Dendritic cell treated with granulocyte-macrophage colony-stimulating factor and Interleukin-4, amounts not matched to agents 40 ng/mL and 50 ng/mL, for 4 days (primary cell): Measurements from ENCODE around the gene PDZD2.
A peak's percentile ranks its signal among the peaks of the same experiment; 100 is the strongest.
"Not testable (repeated sequence)": the region's sequence is repeated elsewhere in the genome, so short reads cannot be mapped to it uniquely, and the experiment has no call there.

ENCODE experiments used
- H3K27ac Mint-ChIP-seq: one replicate; pipeline ENCODE4 v1.8.0; 2022; ENCODE audit warnings: mild to moderate bottlenecking, mixed read lengths
- H3K27me3 Mint-ChIP-seq: one replicate; pipeline ENCODE4 v1.8.0; 2022; ENCODE audit warnings: mild to moderate bottlenecking, mixed read lengths
- H3K36me3 Mint-ChIP-seq: one replicate; pipeline ENCODE4 v1.8.0; 2022; ENCODE audit warnings: low read depth, mixed read lengths
- H3K4me1 Mint-ChIP-seq: one replicate; pipeline ENCODE4 v1.8.0; 2022; ENCODE audit warnings: low read depth, mixed read lengths
- H3K4me3 Mint-ChIP-seq: one replicate; pipeline ENCODE4 v1.8.0; 2022; ENCODE audit warnings: mild to moderate bottlenecking, moderate library complexity, mixed read lengths
- H3K9me3 Mint-ChIP-seq: one replicate; pipeline ENCODE4 v1.8.0; 2022; ENCODE audit warnings: mixed read lengths
- intact Hi-C: fragments of 100-400 bp; cut with micrococcal nuclease; formaldehyde crosslinking; loops from one replicate; pipeline ENCODE4 v1.15.0; 2022

Gene PDZD2

GRCh38 chr5:32004404-32004803, 365.5 kb downstream of the PDZD2 start:
- Mint-ChIP-seq H3K9me3 (no peaks in the 10 kb centered on the region), H3K4me3 (no peak overlapping the region), H3K36me3 (no peaks in the 10 kb centered on the region), H3K27me3 (no peaks in the 10 kb centered on the region), H3K4me1 (no peaks in the 10 kb centered on the region), H3K27ac (no peak overlapping the region)
- intact Hi-C loops = no loop called here

- H3K36me3 Mint-ChIP-seq = no peaks in the 10 kb centered on the region
- H3K4me3 Mint-ChIP-seq = no peak overlapping the region
- no peaks in the 10 kb centered on the region for H3K4me1 Mint-ChIP-seq
- no peaks in the 10 kb centered on the region for H3K27me3 Mint-ChIP-seq
- H3K9me3 Mint-ChIP-seq = no peaks in the 10 kb centered on the region
- intact Hi-C loops = no loop called here
- H3K27ac Mint-ChIP-seq = no peak overlapping the region
Observed at GRCh38 chr5:32008746-32009145, 369.8 kb downstream of the PDZD2 start.

GRCh38 chr5:32013658-32014057, 374.7 kb downstream of the PDZD2 start:
- H3K36me3 Mint-ChIP-seq = no peaks in the 10 kb centered on the region
- intact Hi-C loops = no loop called here
- H3K27me3 Mint-ChIP-seq = no peaks in the 10 kb centered on the region
- H3K4me1 Mint-ChIP-seq = peaks cover 11% of the 10 kb centered on the region
- H3K4me3 Mint-ChIP-seq = no peak overlapping the region
- no peaks in the 10 kb centered on the region for H3K9me3 Mint-ChIP-seq
- H3K27ac Mint-ChIP-seq = no peak overlapping the region

GRCh38 chr5:32014096-32014745, 375.3 kb downstream of the PDZD2 start:
- intact Hi-C loops = no loop called here
- no peak overlapping the region for H3K4me3 Mint-ChIP-seq
- peaks cover 11% of the 10 kb centered on the region for H3K4me1 Mint-ChIP-seq
- no peak overlapping the region for H3K27ac Mint-ChIP-seq
- no peaks in the 10 kb centered on the region for H3K36me3 Mint-ChIP-seq
- H3K27me3 Mint-ChIP-seq = no peaks in the 10 kb centered on the region
- no peaks in the 10 kb centered on the region for H3K9me3 Mint-ChIP-seq

GRCh38 chr5:32015262-32015661, 376.3 kb downstream of the PDZD2 start:
- H3K4me1 Mint-ChIP-seq = peaks cover 11% of the 10 kb centered on the region
- H3K9me3 Mint-ChIP-seq, H3K36me3 Mint-ChIP-seq, H3K4me3 Mint-ChIP-seq, H3K27ac Mint-ChIP-seq, intact Hi-C loops, H3K27me3 Mint-ChIP-seq: not testable (repeated sequence)

GRCh38 chr5:32017692-32018367, 378.9 kb downstream of the PDZD2 start:
- Mint-ChIP-seq H3K27ac (no peak overlapping the region), H3K4me3 (no peak overlapping the region), H3K36me3 (no peaks in the 10 kb centered on the region), H3K27me3 (no peaks in the 10 kb centered on the region), H3K4me1 (peaks cover 14% of the 10 kb centered on the region), H3K9me3 (no peaks in the 10 kb centered on the region)
- intact Hi-C loops = no loop called here

- no peaks in the 10 kb centered on the region for H3K9me3 Mint-ChIP-seq
- H3K36me3 Mint-ChIP-seq = no peaks in the 10 kb centered on the region
- H3K27ac Mint-ChIP-seq = no peak overlapping the region
- H3K27me3 Mint-ChIP-seq = no peaks in the 10 kb centered on the region
- intact Hi-C loops = no loop called here
- no peak overlapping the region for H3K4me3 Mint-ChIP-seq
- H3K4me1 Mint-ChIP-seq = peaks cover 20% of the 10 kb centered on the region
Observed at GRCh38 chr5:32018476-32019436, 379.8 kb downstream of the PDZD2 start.

GRCh38 chr5:32020271-32020670, 381.3 kb downstream of the PDZD2 start:
- H3K4me1 Mint-ChIP-seq = peaks cover 14% of the 10 kb centered on the region
- H3K4me3 Mint-ChIP-seq = peak overlapping the region; percentile 56
- no peaks in the 10 kb centered on the region for H3K36me3 Mint-ChIP-seq
- intact Hi-C loops = no loop called here
- no peaks in the 10 kb centered on the region for H3K9me3 Mint-ChIP-seq
- H3K27ac Mint-ChIP-seq = peak overlapping the region; percentile 59
- H3K27me3 Mint-ChIP-seq = no peaks in the 10 kb centered on the region

- Mint-ChIP-seq H3K9me3 (no peaks in the 10 kb centered on the region), H3K27me3 (no peaks in the 10 kb centered on the region), H3K27ac (peak overlapping the region; percentile 59), H3K4me1 (peaks cover 14% of the 10 kb centered on the region), H3K36me3 (no peaks in the 10 kb centered on the region), H3K4me3 (no peak overlapping the region)
- intact Hi-C loops = no loop called here
Observed at GRCh38 chr5:32020946-32021345, 382.0 kb downstream of the PDZD2 start.

- no peaks in the 10 kb centered on the region for H3K27me3 Mint-ChIP-seq
- no peak overlapping the region for H3K27ac Mint-ChIP-seq
- intact Hi-C loops = no loop called here
- no peaks in the 10 kb centered on the region for H3K9me3 Mint-ChIP-seq
- H3K36me3 Mint-ChIP-seq = no peaks in the 10 kb centered on the region
- peaks cover 14% of the 10 kb centered on the region for H3K4me1 Mint-ChIP-seq
- H3K4me3 Mint-ChIP-seq = no peak overlapping the region
Observed at GRCh38 chr5:32021771-32022170, 382.8 kb downstream of the PDZD2 start.

- intact Hi-C loops = no loop called here
- no peak overlapping the region for H3K27ac Mint-ChIP-seq
- no peak overlapping the region for H3K4me3 Mint-ChIP-seq
- no peaks in the 10 kb centered on the region for H3K27me3 Mint-ChIP-seq
- no peaks in the 10 kb centered on the region for H3K36me3 Mint-ChIP-seq
- H3K9me3 Mint-ChIP-seq = no peaks in the 10 kb centered on the region
- peaks cover 22% of the 10 kb centered on the region for H3K4me1 Mint-ChIP-seq
Observed at GRCh38 chr5:32022638-32023037, 383.7 kb downstream of the PDZD2 start.

GRCh38 chr5:32023816-32024215, 384.9 kb downstream of the PDZD2 start:
- H3K27ac Mint-ChIP-seq = no peak overlapping the region
- H3K36me3 Mint-ChIP-seq = no peaks in the 10 kb centered on the region
- no peaks in the 10 kb centered on the region for H3K27me3 Mint-ChIP-seq
- intact Hi-C loops = no loop called here
- peaks cover 22% of the 10 kb centered on the region for H3K4me1 Mint-ChIP-seq
- H3K9me3 Mint-ChIP-seq = no peaks in the 10 kb centered on the region
- no peak overlapping the region for H3K4me3 Mint-ChIP-seq

GRCh38 chr5:32024751-32025150, 385.8 kb downstream of the PDZD2 start:
- Mint-ChIP-seq H3K27me3 (no peaks in the 10 kb centered on the region), H3K36me3 (no peaks in the 10 kb centered on the region), H3K4me3 (no peak overlapping the region), H3K9me3 (no peaks in the 10 kb centered on the region), H3K27ac (no peak overlapping the region), H3K4me1 (peaks cover 27% of the 10 kb centered on the region)
- intact Hi-C loops = no loop called here

GRCh38 chr5:32027093-32027716, 388.3 kb downstream of the PDZD2 start:
- Mint-ChIP-seq H3K4me1 (peaks cover 36% of the 10 kb centered on the region), H3K27me3 (no peaks in the 10 kb centered on the region), H3K36me3 (no peaks in the 10 kb centered on the region)

More at GRCh38 chr5:32027093-32027716, 388.3 kb downstream of the PDZD2 start:
- Mint-ChIP-seq H3K9me3 (no peaks in the 10 kb centered on the region), H3K27ac (no peak overlapping the region), H3K4me3 (no peak overlapping the region)
- intact Hi-C loops = no loop called here
